Peyer's patch (tissue), 4 donors: ENCODE measurements around the gene APRT. TPM values are rescaled to one million over a fixed set of nuclear protein-coding genes. Genes with fewer than 3 reads are reported as not detected.

Experiments used
- DNase-seq, 3 donors: peaks; one replicate each; pipeline ENCODE4 v3.0.0-alpha.2; 2017 to 2019
- H3K27ac ChIP-seq, 4 donors: fragments of 200-600 bp; sonication (generic); one replicate each; pipeline ENCODE4 v1.5.1; 2016 to 2019
- H3K27me3 ChIP-seq, 2 donors: fragments of 200-600 bp; sonication (generic); one replicate each; pipeline ENCODE4 v1.5.1; 2019
- H3K36me3 ChIP-seq, 3 donors: fragments of 200-600 bp; sonication (generic); one replicate each; pipeline ENCODE4 v1.5.1; 2016 to 2019
- H3K4me1 ChIP-seq, 4 donors: fragments of 200-600 bp; sonication (generic); one replicate each; pipeline ENCODE4 v1.5.1; 2016 to 2019
- H3K4me3 ChIP-seq, 4 donors: fragments of 200-600 bp; sonication (generic); 1 replicate in 3 of 4; 2 replicates in 1 of 4; pipeline ENCODE4 v1.5.1; 2016 to 2019; ENCODE audit warnings: mild to moderate bottlenecking in 1 of 4
- H3K9me3 ChIP-seq, 4 donors: fragments of 200-600 bp; sonication (generic); one replicate each; pipeline ENCODE4 v1.5.1; 2016 to 2019; ENCODE audit warnings: mild to moderate bottlenecking in 1 of 4
- POLR2A ChIP-seq, 2 donors: fragments of 450-650 bp; IDR thresholded peaks; one replicate each; pipeline ENCODE4 v1.5.1; 2017; ENCODE audit warnings: antibody characterized with exemption in 2 of 2, mild to moderate bottlenecking in 2 of 2, moderate library complexity in 2 of 2
- total RNA-seq, 4 donors: library from RNA; depleted of rRNA; stranded (reverse); fragments of >200 nt; gene quantifications; one replicate each; pipeline ENCODE4 v1.1.0, GENCODE V29; 2016
- TF ChIP-seq, protein P1 (sequence below), 6 experiments: fragments of 450-650 bp in 4 of 6; fragments of 200-600 bp in 2 of 6; sonication (generic) in 1 of 6; IDR thresholded peaks; one replicate each; pipeline ENCODE4 v1.5.1; 2017 to 2019; ENCODE audit warnings: antibody characterized with exemption in 6 of 6, mild to moderate bottlenecking in 3 of 6, moderate library complexity in 1 of 6

APRT gene
- total RNA-seq, 4 donors from 2014 or later, result 109 to 190 (median 122) TPM

DNA sequence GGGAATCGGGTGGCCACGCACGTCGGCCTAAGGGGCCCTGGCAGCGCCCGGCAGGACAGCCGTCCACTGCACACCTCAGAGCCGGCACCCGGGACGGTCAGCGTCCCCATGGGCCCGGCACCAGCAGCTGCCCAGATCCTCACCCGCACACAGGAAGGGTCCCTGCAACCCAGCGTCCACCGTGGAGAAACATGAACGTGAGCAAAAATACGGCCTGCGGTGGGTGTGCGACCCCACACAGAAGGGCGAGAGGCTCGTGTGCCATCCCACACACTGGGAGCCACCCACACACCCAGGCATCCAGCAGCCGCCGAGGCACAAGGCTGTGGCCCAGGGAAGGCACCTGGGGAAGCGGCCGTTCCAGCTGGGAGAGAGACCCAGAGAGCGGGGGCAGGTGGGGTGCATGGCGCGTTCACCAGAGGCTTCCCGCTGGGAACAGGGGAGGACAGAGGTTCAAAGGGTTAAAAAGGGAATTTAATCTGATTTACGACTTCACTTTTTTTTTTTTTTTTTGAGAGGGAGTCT is 33.1 kb downstream of the APRT start:
- peak overlapping the region in 1 of 4 donors; percentile 96 for H3K27ac ChIP-seq
- no peaks in the 10 kb centered on the region for H3K9me3 ChIP-seq
- H3K27me3 ChIP-seq, result no peaks in the 10 kb centered on the region
- no peak overlapping the region for H3K4me3 ChIP-seq
- TF ChIP-seq, protein P1, sequence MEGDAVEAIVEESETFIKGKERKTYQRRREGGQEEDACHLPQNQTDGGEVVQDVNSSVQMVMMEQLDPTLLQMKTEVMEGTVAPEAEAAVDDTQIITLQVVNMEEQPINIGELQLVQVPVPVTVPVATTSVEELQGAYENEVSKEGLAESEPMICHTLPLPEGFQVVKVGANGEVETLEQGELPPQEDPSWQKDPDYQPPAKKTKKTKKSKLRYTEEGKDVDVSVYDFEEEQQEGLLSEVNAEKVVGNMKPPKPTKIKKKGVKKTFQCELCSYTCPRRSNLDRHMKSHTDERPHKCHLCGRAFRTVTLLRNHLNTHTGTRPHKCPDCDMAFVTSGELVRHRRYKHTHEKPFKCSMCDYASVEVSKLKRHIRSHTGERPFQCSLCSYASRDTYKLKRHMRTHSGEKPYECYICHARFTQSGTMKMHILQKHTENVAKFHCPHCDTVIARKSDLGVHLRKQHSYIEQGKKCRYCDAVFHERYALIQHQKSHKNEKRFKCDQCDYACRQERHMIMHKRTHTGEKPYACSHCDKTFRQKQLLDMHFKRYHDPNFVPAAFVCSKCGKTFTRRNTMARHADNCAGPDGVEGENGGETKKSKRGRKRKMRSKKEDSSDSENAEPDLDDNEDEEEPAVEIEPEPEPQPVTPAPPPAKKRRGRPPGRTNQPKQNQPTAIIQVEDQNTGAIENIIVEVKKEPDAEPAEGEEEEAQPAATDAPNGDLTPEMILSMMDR (IDR thresholded peaks at IDR 0.05), result no peak
- TF ChIP-seq POLR2A (IDR thresholded peaks at IDR 0.05), result no peak
- no peak for DNase-seq
- no peaks in the 10 kb centered on the region for H3K36me3 ChIP-seq
- H3K4me1 ChIP-seq, result peaks cover 0 to 66% (median 35%) of the 10 kb centered on the region in 4 donors

DNA sequence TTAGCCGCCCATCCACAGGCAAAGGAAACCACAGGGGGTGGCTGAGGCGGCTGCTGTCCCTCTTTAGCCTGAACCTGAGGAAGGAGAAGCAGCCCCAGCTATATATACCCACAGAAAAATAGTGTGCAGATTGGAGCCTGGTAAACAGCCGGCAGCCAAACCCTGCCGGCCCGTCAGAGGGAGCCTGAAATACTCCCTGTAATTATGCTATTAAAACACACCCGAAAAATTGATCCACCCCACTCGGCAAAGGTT is 33.5 kb downstream of the APRT start:
- H3K27me3 ChIP-seq, result no peaks in the 10 kb centered on the region
- no peaks in the 10 kb centered on the region for H3K36me3 ChIP-seq
- peaks cover 0 to 66% (median 32%) of the 10 kb centered on the region in 4 donors for H3K4me1 ChIP-seq
- TF ChIP-seq POLR2A (IDR thresholded peaks at IDR 0.05), result no peak
- TF ChIP-seq, protein P1 (IDR thresholded peaks at IDR 0.05), result no peak
- DNase-seq, result no peak
- H3K4me3 ChIP-seq, result no peak overlapping the region
- H3K9me3 ChIP-seq, result no peaks in the 10 kb centered on the region
- H3K27ac ChIP-seq, result peak overlapping the region in 1 of 4 donors; percentile 47

DNA sequence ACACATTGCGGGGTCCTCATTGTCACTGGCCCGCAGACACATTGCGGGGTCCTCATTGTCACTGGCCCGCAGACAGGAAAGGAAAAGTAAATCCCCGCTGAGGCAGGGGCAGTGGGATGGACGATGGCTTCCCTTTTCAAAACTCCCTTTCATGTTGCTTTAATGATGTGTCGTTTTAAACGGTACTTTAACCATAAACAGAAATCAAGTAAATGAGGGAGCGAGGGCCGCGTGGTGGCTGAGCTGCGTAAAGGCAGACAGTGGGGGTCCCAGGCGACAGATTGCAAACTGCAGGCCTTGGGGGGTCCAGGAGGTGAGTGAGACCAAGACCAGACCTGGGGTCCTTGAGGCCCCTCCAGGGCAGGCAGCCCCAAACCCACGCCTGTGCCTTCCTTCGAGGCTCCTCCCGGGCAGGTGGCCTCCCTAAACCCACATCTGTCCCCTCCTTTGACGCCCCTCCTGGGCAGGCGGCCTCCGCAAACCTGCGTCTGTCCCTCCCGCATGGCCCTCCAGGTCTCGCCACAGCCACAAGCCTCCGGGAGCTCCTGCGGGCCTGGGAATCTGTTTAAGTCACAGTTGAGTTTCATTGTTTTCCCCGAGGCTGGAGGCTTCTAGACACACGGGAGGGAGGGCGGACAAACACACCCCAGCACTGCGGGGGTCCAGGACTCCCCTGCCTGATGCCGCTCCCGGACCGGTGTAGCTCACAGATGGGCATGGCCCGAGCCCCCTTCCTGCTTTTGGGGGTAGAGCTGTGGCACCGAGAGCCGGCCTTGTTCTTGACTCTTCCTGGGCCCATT is 34.1 kb downstream of the APRT start:
- Histone ChIP-seq H3K4me3 (no peak overlapping the region), H3K4me1 (peaks cover 0 to 66% (median 27%) of the 10 kb centered on the region in 4 donors), H3K36me3 (no peaks in the 10 kb centered on the region), H3K9me3 (no peaks in the 10 kb centered on the region), H3K27me3 (no peaks in the 10 kb centered on the region), H3K27ac (peak overlapping the region in 1 of 4 donors; percentile 47)
- no peak for DNase-seq
- TF ChIP-seq, protein P1 (IDR thresholded peaks at IDR 0.05), result no peak
- no peak for TF ChIP-seq POLR2A (IDR thresholded peaks at IDR 0.05)

DNA sequence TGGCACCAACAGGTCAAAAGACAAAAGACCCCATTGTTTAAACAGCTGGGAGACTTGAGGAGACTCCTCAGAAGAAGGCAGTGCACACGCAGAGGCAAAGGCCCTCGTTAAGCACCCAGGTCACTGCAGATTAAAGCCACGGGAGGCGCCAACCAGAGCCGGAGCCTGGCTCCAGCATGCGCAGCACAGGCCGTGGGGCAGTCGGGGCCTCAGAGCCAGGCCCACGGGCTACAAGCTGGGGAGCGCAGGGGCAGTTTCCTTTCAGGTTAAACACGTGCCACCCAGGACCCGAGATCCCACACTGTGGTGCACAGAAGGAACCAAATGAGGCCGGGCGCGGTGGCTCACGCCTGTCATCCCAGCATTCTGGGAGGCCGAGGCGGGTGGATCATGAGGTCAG is 35.9 kb downstream of the APRT start:
- no peak for DNase-seq
- Histone ChIP-seq H3K4me3 (no peak overlapping the region), H3K9me3 (no peaks in the 10 kb centered on the region), H3K4me1 (peaks cover 7 to 66% (median 15%) of the 10 kb centered on the region in 4 donors), H3K27me3 (no peaks in the 10 kb centered on the region), H3K36me3 (no peaks in the 10 kb centered on the region), H3K27ac (peak overlapping the region in 1 of 4 donors; percentile 22)
- TF ChIP-seq, protein P1 (IDR thresholded peaks at IDR 0.05), result no peak
- TF ChIP-seq POLR2A (IDR thresholded peaks at IDR 0.05), result no peak

GRCh38 chr16:88774544-88775393 is 37.0 kb downstream of the APRT start:
- Histone ChIP-seq H3K36me3 (no peaks in the 10 kb centered on the region), H3K4me3 (no peak overlapping the region), H3K27ac (peak overlapping the region in 1 of 4 donors; percentile 19), H3K9me3 (no peaks in the 10 kb centered on the region), H3K4me1 (peaks cover 9 to 66% (median 15%) of the 10 kb centered on the region in 4 donors), H3K27me3 (no peaks in the 10 kb centered on the region)
- DNase-seq, result no peak
- TF ChIP-seq POLR2A (IDR thresholded peaks at IDR 0.05), result no peak
